GM12878 (cell line): ENCODE data around the gene BCAN. TPM values are rescaled to one million over a fixed set of nuclear protein-coding genes. Genes with fewer than 3 reads are reported as not detected.

Experiments
- ATAC-seq: fragments of 200-7000 bp; cut with Tn5 transposase; 3 replicates; pipeline ENCODE4 v1.9.1; 2020; ENCODE audit warnings: mild to moderate bottlenecking, moderate library complexity
- BruUV-seq: library from RNA; stranded (reverse); fragments of 400-500 nt; replicated peaks from 2 replicates; lab custom pipeline; 2021; lab: Mats Ljungman, UMichigan
- CTCF ChIA-PET: fragments of 300-600 bp; sonication (Branson Sonifier 250); formaldehyde crosslinking; extraction: SDS; loops from one replicate; lab custom pipeline; 2021; ENCODE audit warnings: inconsistent platforms; lab: Yijun Ruan, JAX
- POLR2A ChIA-PET: fragments of 350-600 bp; formaldehyde crosslinking; extraction: SDS; loops from one replicate; lab custom pipeline; 2021; ENCODE audit warnings: inconsistent platforms; lab: Charles Lee
- RAD21 ChIA-PET: fragments of 300-600 bp; sonication (Branson Sonifier 250); formaldehyde crosslinking; loops from one replicate; lab custom pipeline; 2023; ENCODE audit warnings: antibody characterized with exemption; ENCODE audit not compliant: unreplicated experiment; lab: Charles Lee
- SMC1A ChIA-PET: fragments of 300-600 bp; sonication (Branson Sonifier 250); formaldehyde crosslinking; loops from one replicate; lab custom pipeline; 2023; ENCODE audit not compliant: unreplicated experiment, uncharacterized antibody; lab: Charles Lee
- DNase-seq: peaks from one replicate; pipeline ENCODE4 v3.0.0-alpha.2; 2011; ENCODE audit warnings: low read depth, low spot score
- FAIRE-seq: peaks from 3 replicates; lab custom pipeline; 2011; peaks lifted over from hg19 to GRCh38; lab: Jason Lieb, UNC
- H2AFZ ChIP-seq: 2 replicates; pipeline ENCODE4 v1.6.0; 2011; ENCODE audit warnings: low read depth, low read length, control low read depth; ENCODE audit not compliant: control insufficient read depth
- H3K27ac ChIP-seq: 2 replicates; pipeline ENCODE4 v1.5.1; 2011; ENCODE audit warnings: control low read depth; ENCODE audit not compliant: control insufficient read depth, insufficient read depth
- H3K27me3 ChIP-seq, 2 experiments: replicated peaks in 1 of 2; 2 replicates each; pipeline versions ENCODE4 v1.6.0 to v1.6.1; 2011; ENCODE audit warnings: low read length in 1 of 2; ENCODE audit not compliant: control insufficient read depth in 2 of 2, insufficient read depth in 2 of 2
- H3K36me3 ChIP-seq, 2 experiments: 2 replicates each; pipeline ENCODE4 v1.5.1; 2011; ENCODE audit warnings: low read length in 1 of 2; ENCODE audit not compliant: control insufficient read depth in 2 of 2, insufficient read depth in 2 of 2
- H3K4me1 ChIP-seq: 2 replicates; pipeline ENCODE4 v1.6.1; 2011; ENCODE audit warnings: mild to moderate bottlenecking, low read length, moderate library complexity, mixed read lengths; ENCODE audit not compliant: control insufficient read depth, insufficient read depth
- H3K4me2 ChIP-seq: 2 replicates; pipeline ENCODE4 v1.6.0; 2011; ENCODE audit warnings: control low read depth; ENCODE audit not compliant: control insufficient read depth, insufficient read depth
- H3K4me3 ChIP-seq: fragments of 200-600 bp; sonication (generic); 2 replicates; pipeline ENCODE4 v1.5.1; 2016
- H3K79me2 ChIP-seq: 2 replicates; pipeline ENCODE4 v1.6.0; 2011; ENCODE audit warnings: low read length; ENCODE audit not compliant: control insufficient read depth, insufficient read depth
- H3K9ac ChIP-seq: 2 replicates; pipeline ENCODE4 v1.8.0; 2011; ENCODE audit warnings: low read length, control low read depth, mixed read lengths; ENCODE audit not compliant: control insufficient read depth, insufficient read depth
- H3K9me3 ChIP-seq: replicated peaks from 3 replicates; pipeline ENCODE4 v1.5.1; 2011; ENCODE audit warnings: mild to moderate bottlenecking, low read length; ENCODE audit not compliant: control insufficient read depth, insufficient read depth
- H4K20me1 ChIP-seq: 2 replicates; pipeline ENCODE4 v1.6.0; 2011; ENCODE audit not compliant: control insufficient read depth, insufficient read depth
- BHLHE40 ChIP-seq, 2 experiments: fragments of 450-650 bp in 1 of 2; IDR thresholded peaks; 2 replicates each; pipeline ENCODE4 v1.6.1; 2011 to 2017; ENCODE audit warnings: low read depth in 2 of 2, borderline replicate concordance in 1 of 2, improper control_type of control experiment in 1 of 2, low read length in 1 of 2, mild to moderate bottlenecking in 1 of 2
- HDGF ChIP-seq: fragments of 450-650 bp; IDR thresholded peaks from 2 replicates; pipeline ENCODE4 v1.6.1; 2016; ENCODE audit warnings: antibody characterized with exemption
- MEF2A ChIP-seq: IDR thresholded peaks from 2 replicates; pipeline ENCODE4 v1.6.1; 2011; ENCODE audit warnings: low read depth, mild to moderate bottlenecking, low read length, moderate library complexity; ENCODE audit not compliant: insufficient read depth
- RFX5 ChIP-seq: IDR thresholded peaks from 2 replicates; pipeline ENCODE4 v1.6.1; 2011; ENCODE audit warnings: low read depth, low read length, improper control_type of control experiment
- RUNX3 ChIP-seq: IDR thresholded peaks from 2 replicates; pipeline ENCODE4 v1.6.1; 2012; ENCODE audit warnings: low read length, inconsistent platforms
- SP1 ChIP-seq: IDR thresholded peaks from one replicate; pipeline ENCODE4 v1.6.1; 2011; ENCODE audit warnings: low read depth, low read length
- ZNF217 ChIP-seq: fragments of 450-650 bp; IDR thresholded peaks from 2 replicates; pipeline ENCODE4 v1.6.1; 2017; ENCODE audit warnings: antibody characterized with exemption, mild to moderate bottlenecking
- WGBS: methylation state at CpG from one replicate; pipeline ENCODE4 v1.1.6; 2016; ENCODE audit warnings: low lambda C conversion rate; ENCODE audit not compliant: insufficient replicate concordance, insufficient coverage; ENCODE audit errors: missing lambda C conversion rate; 5-methylcytosine and 5-hydroxymethylcytosine counted together
- in situ Hi-C: fragments of 300-500 bp; cut with MboI; formaldehyde crosslinking; loops from 9 replicates; pipeline ENCODE4 v1.14.3; 2018; ENCODE audit warnings: mixed read lengths
- intact Hi-C: fragments of 100-400 bp; cut with micrococcal nuclease; formaldehyde crosslinking; loops from one replicate; pipeline ENCODE4 v1.14.2; 2022; ENCODE audit not compliant: unreplicated experiment
- polyA plus RNA-seq, 11 experiments: library from polyadenylated mRNA; depleted of rRNA in 4 of 11; unstranded in 6 of 11; stranded (reverse) in 5 of 11; fragments of >200 nt; fragmentation: Nextera tagmentation in 4 of 11; fragmentation: Illumina TruSeq in 1 of 11; extraction: Ambion mirVana in 4 of 11; extraction: Trizol in 1 of 11; gene quantifications; 1 replicate in 1 of 11; 2 replicates in 10 of 11; pipeline versions ENCODE4 v1.2.1 to v1.2.3, GENCODE V29; 2011 to 2016; ENCODE audit warnings: inconsistent platforms in 2 of 11, missing spikeins in 2 of 11, low read depth in 1 of 11
- total RNA-seq, 4 experiments: library from RNA; depleted of rRNA in 3 of 4; stranded (reverse); fragments of >200 nt in 3 of 4; fragmentation: Illumina TruSeq in 1 of 4; extraction: Trizol in 1 of 4; gene quantifications; 2 replicates each; pipeline versions ENCODE4 v1.2.1 to v1.2.3, GENCODE V29; 2013 to 2021

Gene BCAN
- total and polyA plus RNA-seq, 10 of the 15 experiments (the other 5 are each of a cell fraction or from before 2014, with no cell fraction given) = 0.05 to 1.3 (median 0.18) TPM; not detected in 1

DNA sequence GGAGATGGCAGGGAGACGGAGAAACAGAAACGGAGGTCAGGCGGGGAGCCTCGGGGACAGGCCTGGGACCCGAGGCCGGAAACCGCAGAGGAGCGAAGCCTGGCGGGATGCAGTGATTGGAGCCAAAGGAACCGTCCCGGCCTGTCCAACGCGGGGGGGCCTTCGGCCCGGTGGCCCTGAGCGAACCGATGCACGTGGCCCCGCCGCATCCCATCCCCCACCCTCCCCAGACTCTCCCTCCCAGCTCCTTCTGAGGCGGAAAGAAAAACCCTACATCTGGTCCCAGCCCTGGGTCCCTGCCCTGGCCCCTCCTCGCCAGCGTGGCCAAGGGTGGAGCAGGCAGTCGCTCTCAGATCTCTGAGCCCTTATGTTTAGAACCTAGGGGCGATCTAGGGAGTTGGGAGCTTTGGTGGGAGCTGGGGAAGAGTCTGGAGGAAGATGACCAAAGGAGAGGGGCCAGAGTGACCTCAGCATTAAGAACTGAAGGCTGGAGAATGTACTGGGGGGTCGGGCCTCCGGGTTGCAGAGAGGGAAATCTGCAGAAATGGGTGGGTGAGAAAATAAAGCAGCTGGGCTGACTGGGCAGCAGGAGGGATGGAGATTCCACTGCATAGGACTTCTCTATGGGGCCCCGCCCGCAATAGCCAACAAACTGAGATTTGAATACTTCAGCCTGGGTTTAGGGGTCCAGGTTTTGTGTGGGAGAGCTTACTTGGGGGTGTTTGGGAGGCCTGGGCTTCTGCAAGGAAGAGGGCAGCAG lies 64.9 kb downstream of the BCAN start:
- SMC1A ChIA-PET = interaction anchor here (0.9 to 2.4 kb wide), 5 partner anchors 15 to 22 kb away, joined by 3 to 11 read pairs (median 7); no protein-coding TSS in a partner anchor
- Histone ChIP-seq H2AFZ (no peak overlapping the region; the same call in 1 of the 2 replicates), H3K4me2 (peak overlapping the region; percentile 90)

More for the DNA sequence above, 64.9 kb downstream of the BCAN start:
- intact Hi-C loops (no loop called here), in situ Hi-C loops (no loop called here)
- 19% methylated on average over 21 of the region's 29 CpGs for WGBS
- CTCF ChIA-PET = interaction anchor here (0.6 to 9.5 kb wide), 23 partner anchors 9 to 432 kb away, joined by 3 to 157 read pairs (median 5); partner anchors contain the start of genes GPATCH4, HAPLN2, INSRR and ISG20L2
- Histone ChIP-seq H3K4me3 (peak overlapping the region; percentile 18; the same call in 1 of the 2 replicates), H4K20me1 (no peaks in the 10 kb centered on the region; the same call in 1 of the 2 replicates), H3K27ac (no peak overlapping the region), H3K9ac (no peak overlapping the region), H3K4me1 (peaks cover 6% of the 10 kb centered on the region), H3K9me3 (no peaks in the 10 kb centered on the region), H3K36me3 (no peaks in the 10 kb centered on the region; a peak in 1 of 4 replicates), H3K79me2 (no peaks in the 10 kb centered on the region), H3K27me3 (peaks cover 10 to 15% of the 10 kb centered on the region in 2 experiments)
- RAD21 ChIA-PET = interaction anchor here (0.6 to 3.6 kb wide), 9 partner anchors 9 to 468 kb away, joined by 3 to 28 read pairs (median 4); partner anchors contain the start of genes INSRR and PRCC
- TF ChIP-seq RUNX3 = peak; percentile 24; the same call in 1 of the 2 replicates
- TF ChIP-seq ZNF217 = no peak
- peak in 1 of 2 experiments; percentile 22; a peak in 1 of 4 replicates for TF ChIP-seq BHLHE40 (IDR thresholded peaks at IDR 0.05; ENCODE audit: borderline replicate concordance in 1 of 2, low read depth in 2 of 2, low read length in 1 of 2)
- TF ChIP-seq MEF2A = no peak
- no peak for TF ChIP-seq RFX5
- TF ChIP-seq SP1 = no peak
- no peak for TF ChIP-seq HDGF
- FAIRE-seq (no peak), DNase-seq (no peak), ATAC-seq (peak; percentile 24)
- POLR2A ChIA-PET = interaction anchor here (0.6 to 1.4 kb wide), 2 partner anchors 22 to 89 kb away, joined by 4 to 5 read pairs; partner anchors contain the start of genes ISG20L2 and METTL25B
- no TSS peak for BruUV-seq
